IMR-90 (cell line): ENCODE results near the gene CHAC1. TPM values are rescaled to one million over a fixed set of nuclear protein-coding genes. Genes with fewer than 3 reads are reported as not detected.

Experiments
- ATAC-seq: fragments of 200-7000 bp; cut with Tn5 transposase; 2 replicates; pipeline ENCODE4 v1.9.1; 2020; ENCODE audit warnings: low read depth, mild to moderate bottlenecking, moderate library complexity
- BruUV-seq: library from RNA; stranded (reverse); fragments of 400-500 nt; replicated peaks from 2 replicates; lab custom pipeline; 2021; lab: Mats Ljungman, UMichigan
- CTCF ChIA-PET: fragments of 300-600 bp; formaldehyde crosslinking; extraction: SDS; loops from one replicate; lab custom pipeline; 2021; ENCODE audit warnings: antibody characterized with exemption; lab: Yijun Ruan, JAX
- POLR2A ChIA-PET: fragments of 300-600 bp; sonication (Branson Sonifier 250); formaldehyde crosslinking; loops from one replicate; lab custom pipeline; 2022; ENCODE audit warnings: antibody characterized with exemption; ENCODE audit not compliant: unreplicated experiment; lab: Charles Lee
- DNase-seq: peaks from one replicate; pipeline ENCODE4 v3.0.0; 2013
- H2AFZ ChIP-seq: replicated peaks from 2 replicates; pipeline ENCODE3; 2013; ENCODE audit warnings: low read length, mild to moderate bottlenecking; ENCODE audit not compliant: poor library complexity
- H2AK5ac ChIP-seq: 2 replicates; pipeline ENCODE4 v1.6.1; 2013; ENCODE audit warnings: low read depth, low read length, inconsistent platforms
- H2AK9ac ChIP-seq: replicated peaks from 2 replicates; pipeline ENCODE3; 2013; ENCODE audit warnings: mild to moderate bottlenecking, low read depth, low read length, moderate library complexity; ENCODE audit not compliant: poor library complexity
- H2BK120ac ChIP-seq: 2 replicates; pipeline ENCODE4 v1.6.1; 2013; ENCODE audit warnings: low read depth, low read length, inconsistent platforms
- H2BK15ac ChIP-seq: 3 replicates; pipeline ENCODE4 v1.6.1; 2013; ENCODE audit warnings: low read depth, low read length, inconsistent platforms
- H2BK20ac ChIP-seq: 2 replicates; pipeline ENCODE4 v1.6.1; 2013; ENCODE audit warnings: low read depth, mild to moderate bottlenecking, inconsistent platforms, low read length, moderate library complexity
- H2BK5ac ChIP-seq: 2 replicates; pipeline ENCODE4 v1.6.1; 2013; ENCODE audit warnings: mild to moderate bottlenecking, low read depth, low read length, inconsistent platforms; ENCODE audit not compliant: poor library complexity, severe bottlenecking
- H3K14ac ChIP-seq: replicated peaks from 2 replicates; pipeline ENCODE4 v1.6.1; 2013; ENCODE audit warnings: low read depth, low read length, inconsistent platforms
- H3K18ac ChIP-seq: 2 replicates; pipeline ENCODE4 v1.6.1; 2013; ENCODE audit warnings: low read depth, low read length, control low read depth
- H3K23ac ChIP-seq: 2 replicates; pipeline ENCODE4 v1.6.1; 2013; ENCODE audit warnings: low read depth, low read length, inconsistent platforms
- H3K27ac ChIP-seq: 2 replicates; pipeline ENCODE4 v1.5.1; 2013; ENCODE audit warnings: mild to moderate bottlenecking, control low read depth, low read length; ENCODE audit not compliant: insufficient read depth
- H3K27me3 ChIP-seq: 2 replicates; pipeline ENCODE4 v1.6.1; 2013; ENCODE audit warnings: low read length; ENCODE audit not compliant: control insufficient read depth, insufficient read depth
- H3K36me3 ChIP-seq: 2 replicates; pipeline ENCODE4 v1.6.1; 2013; ENCODE audit warnings: low read length, mixed read lengths; ENCODE audit not compliant: control insufficient read depth, insufficient read depth
- H3K4ac ChIP-seq: 2 replicates; pipeline ENCODE4 v1.6.1; 2013; ENCODE audit warnings: low read depth, low read length, inconsistent platforms
- H3K4me1 ChIP-seq: 2 replicates; pipeline ENCODE4 v1.6.1; 2013; ENCODE audit warnings: low read length, mixed read lengths; ENCODE audit not compliant: control insufficient read depth, insufficient read depth
- H3K4me2 ChIP-seq: 2 replicates; pipeline ENCODE4 v1.6.1; 2013; ENCODE audit warnings: low read depth, mild to moderate bottlenecking, control low read depth, low read length, moderate library complexity
- H3K4me3 ChIP-seq: 2 replicates; pipeline ENCODE4 v1.5.1; 2013; ENCODE audit warnings: low read depth, mild to moderate bottlenecking, control low read depth, low read length, moderate library complexity; ENCODE audit not compliant: insufficient read depth
- H3K56ac ChIP-seq: 2 replicates; pipeline ENCODE4 v1.6.1; 2013; ENCODE audit warnings: low read length, inconsistent platforms; ENCODE audit not compliant: insufficient read depth; ENCODE audit errors: extremely low read depth
- H3K79me1 ChIP-seq, 2 experiments: 2 replicates each; pipeline ENCODE4 v1.6.1; 2013; ENCODE audit warnings: low read length in 2 of 2, inconsistent platforms in 1 of 2, low read depth in 1 of 2
- H3K9ac ChIP-seq: 2 replicates; pipeline ENCODE4 v1.6.1; 2013; ENCODE audit warnings: low read depth, low read length, control low read depth
- H3K9me1 ChIP-seq: 2 replicates; pipeline ENCODE4 v1.6.1; 2013; ENCODE audit warnings: low read length, inconsistent platforms; ENCODE audit not compliant: insufficient read depth
- H3K9me3 ChIP-seq: 2 replicates; pipeline ENCODE4 v1.6.1; 2013; ENCODE audit warnings: low read length; ENCODE audit not compliant: control insufficient read depth, insufficient read depth
- H4K20me1 ChIP-seq: 2 replicates; pipeline ENCODE4 v1.6.1; 2013; ENCODE audit warnings: low read length, inconsistent platforms; ENCODE audit not compliant: insufficient read depth
- H4K5ac ChIP-seq: 2 replicates; pipeline ENCODE4 v1.6.1; 2013; ENCODE audit warnings: mild to moderate bottlenecking, low read depth, low read length, control low read depth
- H4K8ac ChIP-seq, 2 experiments: 2 replicates each; pipeline ENCODE4 v1.6.1; 2013; ENCODE audit warnings: low read depth in 2 of 2, low read length in 2 of 2, control low read depth in 1 of 2, inconsistent platforms in 1 of 2
- H4K91ac ChIP-seq: 2 replicates; pipeline ENCODE4 v1.6.1; 2013; ENCODE audit warnings: low read depth, low read length, inconsistent platforms; ENCODE audit not compliant: insufficient read depth
- RAD21 ChIP-seq: IDR thresholded peaks from 2 replicates; pipeline ENCODE4 v1.6.1; 2012; ENCODE audit warnings: low read length, improper control_type of control experiment
- WGBS, 2 experiments: methylation state at CpG; one replicate each; pipeline versions ENCODE4 v1.1.5 to v1.1.7; 2013; ENCODE audit warnings: missing lambda C conversion rate in 2 of 2; ENCODE audit not compliant: insufficient read length in 1 of 2; ENCODE audit errors: extremely low coverage in 2 of 2; 5-methylcytosine and 5-hydroxymethylcytosine counted together
- dilution Hi-C: fragments of 300-500 bp; cut with HindIII; formaldehyde crosslinking; loops from one replicate; pipeline ENCODE4 v1.14.3; 2018; ENCODE audit warnings: low sequenced_read_pairs; ENCODE audit not compliant: unreplicated experiment
- in situ Hi-C: fragments of 300-500 bp; cut with MboI; formaldehyde crosslinking; loops from 3 replicates; pipeline ENCODE4 v1.14.3; 2019; ENCODE audit warnings: low sequenced_read_pairs, inconsistent platforms, mixed read lengths
- intact Hi-C: fragments of 100-400 bp; cut with micrococcal nuclease; formaldehyde crosslinking; loops from 2 replicates; pipeline ENCODE4 v1.10.0; 2022
- polyA plus RNA-seq, 3 experiments: library from polyadenylated mRNA; depleted of rRNA; stranded (reverse); fragments of >200 nt; gene quantifications; 2 replicates each; pipeline ENCODE4 v1.2.3, GENCODE V29; 2012; ENCODE audit warnings: low replicate concordance in 1 of 3
- total RNA-seq: library from RNA; depleted of rRNA; stranded (reverse); fragments of >200 nt; gene quantifications from 2 replicates; pipeline ENCODE4 v1.2.3, GENCODE V29; 2012
- TF ChIP-seq, protein P1 (sequence below): fragments of 150-350 bp; IDR thresholded peaks from 2 replicates; pipeline ENCODE4 v1.6.1; 2017; ENCODE audit warnings: mild to moderate bottlenecking, antibody characterized with exemption, low read length, low read depth

The CHAC1 gene
- total and polyA plus RNA-seq, 2 of the 4 experiments (the other 2 are of a cell fraction) = 51.3 to 77.8 TPM

DNA sequence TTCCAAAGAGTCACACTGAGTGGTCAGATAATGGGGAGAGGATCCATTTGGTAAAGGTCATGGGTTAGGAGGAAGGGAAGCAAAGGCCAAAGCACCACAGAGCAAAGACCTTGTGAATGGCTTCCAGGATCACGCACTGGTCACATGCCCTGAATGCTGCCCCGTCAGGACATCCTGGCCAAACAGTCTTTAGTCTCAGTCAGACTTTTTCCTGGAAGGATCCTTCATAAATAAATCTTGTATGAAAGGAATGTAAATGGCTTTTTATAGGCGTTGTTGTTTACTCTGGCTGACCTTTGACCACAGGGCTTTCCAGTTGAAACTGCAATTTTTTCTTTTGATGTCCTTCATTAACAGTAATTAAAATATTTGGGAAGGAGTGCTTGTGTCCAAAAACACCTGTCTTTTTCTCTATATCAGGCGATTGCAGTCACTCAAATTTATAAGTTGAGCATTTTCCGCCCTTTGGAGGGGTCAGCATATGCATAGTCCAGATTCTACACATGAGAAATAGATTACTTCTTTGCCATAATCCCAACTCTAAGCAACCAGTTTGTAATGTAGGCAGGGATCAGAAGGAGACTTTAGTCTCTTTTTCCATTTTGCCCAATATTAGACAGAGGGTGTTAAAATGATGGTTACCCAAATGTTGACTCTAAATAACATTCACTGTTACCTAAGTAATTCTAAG, 48.4 kb downstream of the CHAC1 start:
- Histone ChIP-seq H3K9me3 (no peaks in the 10 kb centered on the region), H3K4me1 (peaks cover 17% of the 10 kb centered on the region), H3K79me1 (peaks cover 15 to 52% of the 10 kb centered on the region in 2 experiments), H2AFZ (no peak overlapping the region), H4K20me1 (no peaks in the 10 kb centered on the region), H3K4me2 (no peak overlapping the region), H2AK5ac (peak overlapping the region; percentile 98), H4K5ac (peak overlapping the region; percentile 91; the same call in 1 of the 2 replicates), H3K9ac (peak overlapping the region; percentile 33; the same call in 1 of the 2 replicates), H3K9me1 (peaks cover 17% of the 10 kb centered on the region; the same call in 1 of the 2 replicates), H4K91ac (peak overlapping the region; percentile 94), H3K27ac (peak overlapping the region; percentile 82), H2BK120ac (peak overlapping the region; percentile 99), H3K56ac (peak overlapping the region; percentile 85), H2AK9ac (no peak overlapping the region), H3K14ac (peak overlapping the region; percentile 98), H3K27me3 (no peaks in the 10 kb centered on the region), H3K4me3 (no peak overlapping the region), H3K18ac (peak overlapping the region; percentile 98), H2BK15ac (peak overlapping the region; percentile 95), H3K36me3 (peaks cover 17% of the 10 kb centered on the region), H3K23ac (peak overlapping the region; percentile 83), H2BK20ac (peak overlapping the region; percentile 82), H4K8ac (peak overlapping the region; percentile 83 to 93), H2BK5ac (peak overlapping the region; percentile 99), H3K4ac (peak overlapping the region; percentile 96)
- CTCF ChIA-PET = no interaction called here
- BruUV-seq = no TSS peak
- dilution Hi-C loops = no loop called here
- ATAC-seq = peak; percentile 35
- intact Hi-C loops = no loop called here
- DNase-seq = no peak
- no peak for TF ChIP-seq RAD21
- TF ChIP-seq, protein P1, sequence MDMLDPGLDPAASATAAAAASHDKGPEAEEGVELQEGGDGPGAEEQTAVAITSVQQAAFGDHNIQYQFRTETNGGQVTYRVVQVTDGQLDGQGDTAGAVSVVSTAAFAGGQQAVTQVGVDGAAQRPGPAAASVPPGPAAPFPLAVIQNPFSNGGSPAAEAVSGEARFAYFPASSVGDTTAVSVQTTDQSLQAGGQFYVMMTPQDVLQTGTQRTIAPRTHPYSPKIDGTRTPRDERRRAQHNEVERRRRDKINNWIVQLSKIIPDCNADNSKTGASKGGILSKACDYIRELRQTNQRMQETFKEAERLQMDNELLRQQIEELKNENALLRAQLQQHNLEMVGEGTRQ = peak; percentile 61; the same call in 1 of the 2 replicates
- POLR2A ChIA-PET = no interaction called here
- WGBS, 2 experiments = no CpG with 5 or more reads among the region's 5 CpGs
- in situ Hi-C loops = no loop called here
